ENCODE measurements around the gene PLA2G12B. TPM values are rescaled to one million over a fixed set of nuclear protein-coding genes. Genes with fewer than 3 reads are reported as not detected.

The PLA2G12B gene
- total RNA-seq, 2 donors from 2014 or later: 2.9 to 13.8 TPM

GRCh38 chr10:72951760-72952159, 2.8 kb downstream of the PLA2G12B start:
- no peaks in the 10 kb centered on the region for H3K4me1 ChIP-seq
- TF ChIP-seq CTCF (IDR thresholded peaks at IDR 0.05): no peak
- H3K36me3 ChIP-seq: no peaks in the 10 kb centered on the region
- no peak overlapping the region for H3K9ac ChIP-seq (ENCODE audit: low read depth in 2 of 2, low read length in 2 of 2)
- no peak overlapping the region for H3K27ac ChIP-seq
- DNase-seq: no peak
- H3K27me3 ChIP-seq: no peaks in the 10 kb centered on the region
- H3K9me3 ChIP-seq: no peaks in the 10 kb centered on the region
- intact Hi-C loops (cut with DNase I): no loop called here
- H3K4me3 ChIP-seq: no peak overlapping the region

GRCh38 chr10:72948762-72949161, 5.8 kb downstream of the PLA2G12B start:
- Histone ChIP-seq H3K9me3 (no peaks in the 10 kb centered on the region), H3K27ac (no peak overlapping the region)
- peak; percentile 25 for DNase-seq

DNA sequence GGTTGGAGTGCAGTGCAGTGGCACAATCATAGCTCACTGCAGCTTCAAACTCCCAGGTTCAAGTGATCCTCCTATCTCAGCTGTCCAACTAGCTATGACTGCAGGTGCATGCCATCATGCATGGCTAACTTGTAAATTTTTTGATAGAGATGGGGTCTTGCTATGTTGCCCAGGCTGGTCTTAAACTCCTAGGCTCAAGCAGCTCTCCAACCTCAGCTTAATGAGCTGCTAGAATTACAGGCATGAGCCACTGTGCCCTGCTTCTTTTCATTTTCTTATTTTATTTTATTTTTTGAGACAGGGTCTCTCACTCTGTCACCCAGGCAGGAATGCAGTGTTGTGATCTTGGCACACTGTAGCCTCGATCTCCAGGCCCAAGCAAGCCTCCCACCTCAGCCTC, 7.6 kb downstream of the PLA2G12B start:
- no peak for DNase-seq
- H3K4me3 ChIP-seq: no peak overlapping the region
- no peak overlapping the region for H3K9ac ChIP-seq (ENCODE audit: low read depth in 2 of 2, low read length in 2 of 2)
- no peaks in the 10 kb centered on the region for H3K9me3 ChIP-seq
- TF ChIP-seq CTCF (IDR thresholded peaks at IDR 0.05): no peak
- H3K27me3 ChIP-seq: no peaks in the 10 kb centered on the region
- intact Hi-C loops (cut with DNase I): no loop called here
- H3K27ac ChIP-seq: no peak overlapping the region
- no peaks in the 10 kb centered on the region for H3K4me1 ChIP-seq
- H3K36me3 ChIP-seq: no peaks in the 10 kb centered on the region

More at GRCh38 chr10:72948762-72949161, 5.8 kb downstream of the PLA2G12B start:
- Histone ChIP-seq H3K9ac (ENCODE audit: low read depth in 2 of 2, low read length in 2 of 2) (no peak overlapping the region), H3K4me3 (no peak overlapping the region), H3K27me3 (no peaks in the 10 kb centered on the region), H3K4me1 (no peaks in the 10 kb centered on the region), H3K36me3 (no peaks in the 10 kb centered on the region)
- TF ChIP-seq CTCF (IDR thresholded peaks at IDR 0.05): no peak
- intact Hi-C loops (cut with DNase I): no loop called here

- TF ChIP-seq CTCF (IDR thresholded peaks at IDR 0.05): no peak
These were observed 10.9 kb downstream of the PLA2G12B start for GRCh38 chr10:72943498-72944234.

DNA sequence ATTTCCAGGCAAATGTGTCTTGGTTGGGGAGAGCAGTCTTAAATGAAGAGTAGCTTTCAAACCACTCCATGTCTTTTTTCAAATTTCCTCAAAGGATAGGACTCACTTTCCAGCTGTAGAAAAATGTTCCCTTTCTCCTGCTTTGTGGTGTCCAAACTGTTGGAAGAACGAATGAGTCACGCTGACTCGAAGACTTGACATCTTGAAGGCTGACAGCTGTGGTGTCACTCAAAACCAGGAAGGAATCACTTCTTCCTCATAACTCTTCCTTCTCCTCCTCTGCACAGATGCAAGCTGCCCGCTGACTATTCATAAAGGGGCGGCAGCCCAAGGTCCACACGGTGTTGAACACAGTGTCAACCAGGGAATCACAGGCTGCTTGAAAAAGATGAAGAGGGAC, 19.2 kb downstream of the PLA2G12B start:
- DNase-seq: no peak
- TF ChIP-seq CTCF (IDR thresholded peaks at IDR 0.05): no peak
- H3K36me3 ChIP-seq: no peaks in the 10 kb centered on the region
- intact Hi-C loops (cut with DNase I): no loop called here
- no peaks in the 10 kb centered on the region for H3K4me1 ChIP-seq
- H3K27ac ChIP-seq: no peak overlapping the region
- H3K9ac ChIP-seq (ENCODE audit: low read depth in 2 of 2, low read length in 2 of 2): no peak overlapping the region
- no peak overlapping the region for H3K4me3 ChIP-seq
- H3K9me3 ChIP-seq: no peaks in the 10 kb centered on the region
- H3K27me3 ChIP-seq: no peaks in the 10 kb centered on the region

More at GRCh38 chr10:72943498-72944234, 10.9 kb downstream of the PLA2G12B start:
- Histone ChIP-seq H3K36me3 (no peaks in the 10 kb centered on the region), H3K4me3 (no peak overlapping the region), H3K9ac (ENCODE audit: low read depth in 2 of 2, low read length in 2 of 2) (no peak overlapping the region), H3K9me3 (no peaks in the 10 kb centered on the region), H3K27ac (no peak overlapping the region), H3K27me3 (no peaks in the 10 kb centered on the region), H3K4me1 (no peaks in the 10 kb centered on the region)
- DNase-seq: no peak
- intact Hi-C loops (cut with DNase I): no loop called here
